ENCODE data around the gene TSC22D1. TPM values are rescaled to one million over a fixed set of nuclear protein-coding genes. Genes with fewer than 3 reads are reported as not detected.

The TSC22D1 gene
- total RNA-seq, 1 experiment from 2014 or later = 79.2 TPM

DNA sequence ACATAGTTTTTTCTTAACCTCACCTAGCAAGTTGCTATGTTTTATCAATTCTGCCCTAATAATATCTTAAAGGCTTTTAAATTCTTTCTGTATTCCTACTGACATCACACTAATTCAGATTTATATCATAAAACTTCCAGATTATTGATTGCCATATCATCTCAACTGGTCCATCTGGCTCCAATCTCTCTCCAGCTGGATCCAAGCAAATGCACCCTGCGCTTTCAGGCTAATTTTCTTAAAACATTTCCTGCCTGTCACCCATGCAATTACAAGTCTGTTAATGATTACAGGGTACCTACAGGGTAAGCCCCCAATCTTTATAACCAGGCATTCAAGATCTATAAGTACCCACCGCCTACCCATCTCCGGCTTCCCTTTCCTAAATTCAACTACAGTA lies 107.3 kb downstream of the TSC22D1 start:
- TF ChIP-seq, protein P1, sequence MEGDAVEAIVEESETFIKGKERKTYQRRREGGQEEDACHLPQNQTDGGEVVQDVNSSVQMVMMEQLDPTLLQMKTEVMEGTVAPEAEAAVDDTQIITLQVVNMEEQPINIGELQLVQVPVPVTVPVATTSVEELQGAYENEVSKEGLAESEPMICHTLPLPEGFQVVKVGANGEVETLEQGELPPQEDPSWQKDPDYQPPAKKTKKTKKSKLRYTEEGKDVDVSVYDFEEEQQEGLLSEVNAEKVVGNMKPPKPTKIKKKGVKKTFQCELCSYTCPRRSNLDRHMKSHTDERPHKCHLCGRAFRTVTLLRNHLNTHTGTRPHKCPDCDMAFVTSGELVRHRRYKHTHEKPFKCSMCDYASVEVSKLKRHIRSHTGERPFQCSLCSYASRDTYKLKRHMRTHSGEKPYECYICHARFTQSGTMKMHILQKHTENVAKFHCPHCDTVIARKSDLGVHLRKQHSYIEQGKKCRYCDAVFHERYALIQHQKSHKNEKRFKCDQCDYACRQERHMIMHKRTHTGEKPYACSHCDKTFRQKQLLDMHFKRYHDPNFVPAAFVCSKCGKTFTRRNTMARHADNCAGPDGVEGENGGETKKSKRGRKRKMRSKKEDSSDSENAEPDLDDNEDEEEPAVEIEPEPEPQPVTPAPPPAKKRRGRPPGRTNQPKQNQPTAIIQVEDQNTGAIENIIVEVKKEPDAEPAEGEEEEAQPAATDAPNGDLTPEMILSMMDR (conservative IDR thresholded peaks at IDR 0.05) = no peak
- no peak for TF ChIP-seq EZH2 (IDR thresholded peaks at IDR 0.05; ENCODE audit: low read depth)
- Histone ChIP-seq H3K36me3 (ENCODE audit: low read depth) (no peaks in the 10 kb centered on the region; the same call in 1 of the 2 replicates), H4K20me1 (ENCODE audit: insufficient read depth) (peaks cover 3% of the 10 kb centered on the region; the same call in 1 of the 2 replicates), H3K9me3 (ENCODE audit: insufficient read depth, low read depth) (no peaks in the 10 kb centered on the region), H3K4me3 (no peak overlapping the region), H3K4me2 (no peak overlapping the region), H3K9me2 (ENCODE audit: insufficient read depth) (no peaks in the 10 kb centered on the region), H3F3A (ENCODE audit: insufficient read depth, low read depth) (peaks cover 22% of the 10 kb centered on the region), H3K27ac (no peak overlapping the region), H3K27me3 (ENCODE audit: insufficient read depth, low read depth) (no peaks in the 10 kb centered on the region), H3K79me2 (ENCODE audit: low read depth) (peaks cover 84% of the 10 kb centered on the region), H3K4me1 (replicated peaks; ENCODE audit: insufficient read depth) (peaks cover 28% of the 10 kb centered on the region), H2AFZ (no peak overlapping the region)
- no peak for DNase-seq
- ChIA-PET POLR2A (ENCODE audit: unreplicated experiment) (no interaction called here), CTCF (interaction anchor here (1.7 kb wide), 1 partner anchor 561 kb away, joined by 4 read pairs; no protein-coding TSS in a partner anchor)
- BruUV-seq (replicated peaks) = no TSS peak
- intact Hi-C loops (cut with micrococcal nuclease; ENCODE audit: unreplicated experiment) = no loop called here

DNA sequence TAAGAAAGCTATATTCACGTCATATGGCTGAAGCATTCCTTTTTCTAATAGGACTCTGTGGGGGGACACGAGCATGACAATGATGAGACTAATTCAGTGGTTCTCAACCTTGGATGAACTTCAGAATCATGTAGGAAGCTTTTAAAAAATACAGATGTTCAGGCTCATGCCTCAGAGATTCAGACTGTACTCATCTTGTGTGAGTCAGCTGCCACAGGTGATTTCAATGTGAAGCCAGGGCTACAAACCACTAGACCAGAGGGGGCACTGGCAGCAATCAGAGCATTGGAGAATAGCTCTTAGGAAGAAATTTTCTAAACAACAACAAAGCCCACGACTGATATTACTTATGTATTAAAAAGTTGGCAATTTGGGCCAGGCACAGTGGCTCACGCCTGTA lies 110.8 kb downstream of the TSC22D1 start:
- POLR2A ChIA-PET (ENCODE audit: unreplicated experiment) = interaction anchor here (0.5 kb wide), 1 partner anchor 490 kb away, joined by 8 read pairs; no protein-coding TSS in a partner anchor

DNA sequence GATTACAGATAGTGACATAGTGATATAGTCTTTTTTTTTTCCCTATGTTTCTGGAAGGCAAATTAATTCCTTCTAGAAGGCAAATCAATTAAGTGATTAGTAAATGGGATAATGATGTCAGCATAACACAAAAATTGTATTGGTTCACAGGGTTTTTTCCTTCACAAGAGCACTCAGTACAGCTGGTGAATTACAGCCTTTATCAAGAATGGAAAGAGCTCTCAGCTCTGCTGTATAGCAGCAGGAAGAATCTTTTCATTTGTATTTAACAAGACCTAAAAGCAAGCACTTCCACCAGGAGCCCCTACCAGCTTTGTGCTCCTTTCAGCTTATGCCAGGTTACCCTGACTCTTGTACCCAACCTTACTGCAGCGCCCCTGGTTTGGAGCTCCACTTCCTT lies 111.7 kb downstream of the TSC22D1 start:
- Histone ChIP-seq H3F3A (ENCODE audit: insufficient read depth, low read depth) (no peaks in the 10 kb centered on the region; the same call in 1 of the 2 replicates), H4K20me1 (ENCODE audit: insufficient read depth) (peaks cover 6% of the 10 kb centered on the region), H3K4me2 (no peak overlapping the region), H3K27me3 (ENCODE audit: insufficient read depth, low read depth) (no peaks in the 10 kb centered on the region), H3K4me3 (no peak overlapping the region), H3K9me2 (ENCODE audit: insufficient read depth) (no peaks in the 10 kb centered on the region), H3K4me1 (replicated peaks; ENCODE audit: insufficient read depth) (no peaks in the 10 kb centered on the region), H3K27ac (no peak overlapping the region), H3K9me3 (ENCODE audit: insufficient read depth, low read depth) (no peaks in the 10 kb centered on the region), H3K79me2 (ENCODE audit: low read depth) (peaks cover 96% of the 10 kb centered on the region), H3K36me3 (ENCODE audit: low read depth) (no peaks in the 10 kb centered on the region; the same call in 1 of the 2 replicates), H2AFZ (no peak overlapping the region)
- intact Hi-C loops (cut with micrococcal nuclease; ENCODE audit: unreplicated experiment) = no loop called here
- TF ChIP-seq EZH2 (IDR thresholded peaks at IDR 0.05; ENCODE audit: low read depth) = no peak
- TF ChIP-seq, protein P1 (conservative IDR thresholded peaks at IDR 0.05) = no peak
- ChIA-PET CTCF (no interaction called here), POLR2A (ENCODE audit: unreplicated experiment) (no interaction called here)
- no peak for DNase-seq
- no TSS peak for BruUV-seq (replicated peaks)

More for the DNA sequence above, 110.8 kb downstream of the TSC22D1 start:
- H3K79me2 ChIP-seq (ENCODE audit: low read depth) = peaks cover 96% of the 10 kb centered on the region
- H3K4me2 ChIP-seq = no peak overlapping the region
- no peaks in the 10 kb centered on the region for H3K4me1 ChIP-seq (replicated peaks; ENCODE audit: insufficient read depth)
- H3K27ac ChIP-seq = no peak overlapping the region
- no peaks in the 10 kb centered on the region for H3K27me3 ChIP-seq (ENCODE audit: insufficient read depth, low read depth)
- CTCF ChIA-PET = no interaction called here
- BruUV-seq (replicated peaks) = no TSS peak
- H3F3A ChIP-seq (ENCODE audit: insufficient read depth, low read depth) = peaks cover under 1% of the 10 kb centered on the region; the same call in 1 of the 2 replicates
- no peaks in the 10 kb centered on the region; the same call in 1 of the 2 replicates for H3K36me3 ChIP-seq (ENCODE audit: low read depth)
- peaks cover 6% of the 10 kb centered on the region for H4K20me1 ChIP-seq (ENCODE audit: insufficient read depth)
- DNase-seq = no peak
- H3K9me2 ChIP-seq (ENCODE audit: insufficient read depth) = no peaks in the 10 kb centered on the region
- no peak overlapping the region for H2AFZ ChIP-seq
- H3K9me3 ChIP-seq (ENCODE audit: insufficient read depth, low read depth) = no peaks in the 10 kb centered on the region
- TF ChIP-seq, protein P1 (conservative IDR thresholded peaks at IDR 0.05) = no peak
- no peak for TF ChIP-seq EZH2 (IDR thresholded peaks at IDR 0.05; ENCODE audit: low read depth)
- intact Hi-C loops (cut with micrococcal nuclease; ENCODE audit: unreplicated experiment) = no loop called here
- no peak overlapping the region for H3K4me3 ChIP-seq

All from PC-9 (cell line).